ENCODE results near the gene KMO.

The KMO gene

GRCh38 chr1:241631674-241632073 is 99.5 kb downstream of the KMO start:
- no peak for DNase-seq

- no peak for DNase-seq
Measured at GRCh38 chr1:241632987-241633386, 100.8 kb downstream of the KMO start.

- no peak for DNase-seq
Measured at GRCh38 chr1:241635556-241636152, 103.5 kb downstream of the KMO start.

- no peak for DNase-seq
Measured at GRCh38 chr1:241636291-241636690, 104.1 kb downstream of the KMO start.

GRCh38 chr1:241637046-241637590 is 104.9 kb downstream of the KMO start:
- DNase-seq, result peak; percentile 38

GRCh38 chr1:241637604-241638003 is 105.4 kb downstream of the KMO start:
- no peak for DNase-seq

- DNase-seq, result no peak
Measured at GRCh38 chr1:241638099-241638682, 106.0 kb downstream of the KMO start.

GRCh38 chr1:241638909-241639622 is 106.9 kb downstream of the KMO start:
- DNase-seq, result peak; percentile 28

- no peak for DNase-seq
Measured at GRCh38 chr1:241639623-241640148, 107.5 kb downstream of the KMO start.

GRCh38 chr1:241640149-241640866 is 108.1 kb downstream of the KMO start, which contains the start of the genes CHML and OPN3:
TSS of gene CHML (minus strand) at chr1:241640369. CDS start at chr1:241635766, 4,603 bp downstream.
TSS of gene OPN3 (minus strand) at chr1:241640369. CDS start at chr1:241640254, 115 bp downstream.
- peak; percentile 89 for DNase-seq

GRCh38 chr1:241640867-241641622 is 108.9 kb downstream of the KMO start:
- no peak for DNase-seq

- peak; percentile 57 for DNase-seq
Measured at GRCh38 chr1:241641773-241642592, 109.8 kb downstream of the KMO start.

GRCh38 chr1:241642593-241642944 is 110.4 kb downstream of the KMO start:
- no peak for DNase-seq

- no peak for DNase-seq
Measured at GRCh38 chr1:241644259-241644658, 112.1 kb downstream of the KMO start.

- no peak for DNase-seq
Measured at GRCh38 chr1:241645199-241645598, 113.0 kb downstream of the KMO start.
